Activated CD8-positive, alpha-beta memory T cell treated with anti-CD3 and anti-CD28 coated beads for 4 hours (primary cell): ENCODE results near the gene RBCK1.
"Not testable (repeated sequence)": the region's sequence is repeated elsewhere in the genome, so short reads cannot be mapped to it uniquely, and the experiment has no call there.

ENCODE experiments used
- DNase-seq, 2 donors: peaks; one replicate each; pipeline ENCODE4 v3.0.0-alpha.2; 2020; ENCODE audit warnings: low read depth in 2 of 2

RBCK1 gene

DNA sequence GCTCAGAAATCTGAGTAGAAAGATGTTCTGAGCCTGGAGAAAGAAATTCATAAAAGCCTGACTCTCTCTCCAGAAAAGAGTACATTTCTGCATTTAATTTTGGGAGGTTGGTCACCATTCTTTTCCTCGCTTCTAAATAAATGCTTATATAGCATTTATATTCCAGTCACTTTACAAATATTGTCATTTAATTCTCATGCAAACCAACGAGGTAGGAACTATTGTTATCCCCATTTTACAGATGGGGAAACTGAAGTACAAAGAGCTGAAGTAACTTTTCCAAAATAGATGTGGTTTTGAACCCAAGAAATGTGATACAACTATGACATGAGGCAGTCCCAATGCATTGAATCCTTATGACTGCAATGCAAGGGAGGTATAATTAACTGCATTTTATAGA lies 32.0 kb upstream of the RBCK1 start:
- DNase-seq: no peak

DNA sequence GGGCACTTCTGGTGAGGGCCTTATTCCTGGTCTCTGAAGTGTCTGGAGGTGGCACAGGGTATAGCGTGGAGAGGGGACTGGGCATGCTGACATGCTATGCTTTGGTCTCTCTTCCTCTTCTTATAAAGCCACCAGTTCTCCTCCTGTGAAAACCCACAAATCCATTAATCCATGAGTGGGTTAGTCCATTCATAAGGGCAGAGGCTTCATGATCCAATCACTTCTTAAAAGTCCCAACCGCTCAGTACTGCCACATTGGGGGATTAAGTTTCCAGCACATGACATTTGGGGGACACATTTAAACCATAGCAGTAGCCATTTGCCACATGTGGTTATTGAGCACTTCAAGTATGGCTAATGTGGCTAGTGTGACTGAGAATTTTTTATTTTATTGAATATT lies 31.3 kb upstream of the RBCK1 start:
- DNase-seq: no peak

DNA sequence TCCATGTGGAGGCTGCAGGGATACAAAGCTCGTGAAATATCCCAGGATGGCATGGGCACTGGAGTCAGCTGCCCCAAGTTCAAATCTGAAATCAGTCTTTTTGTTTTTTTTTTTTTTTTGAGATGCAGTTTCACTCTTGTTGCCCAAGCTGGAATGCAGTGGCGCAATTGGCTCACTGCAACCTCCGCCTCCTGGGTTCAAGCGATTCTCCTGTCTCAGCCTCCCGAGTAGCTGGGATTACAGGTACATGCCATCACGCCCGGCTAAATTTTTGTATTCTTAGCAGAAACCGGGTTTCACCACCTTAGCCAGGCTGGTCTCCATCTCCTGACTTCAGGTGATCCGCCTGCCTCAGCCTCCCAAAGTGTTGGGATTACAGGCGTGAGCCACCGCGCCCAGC lies 30.5 kb upstream of the RBCK1 start:
- DNase-seq: not testable (repeated sequence)

DNA sequence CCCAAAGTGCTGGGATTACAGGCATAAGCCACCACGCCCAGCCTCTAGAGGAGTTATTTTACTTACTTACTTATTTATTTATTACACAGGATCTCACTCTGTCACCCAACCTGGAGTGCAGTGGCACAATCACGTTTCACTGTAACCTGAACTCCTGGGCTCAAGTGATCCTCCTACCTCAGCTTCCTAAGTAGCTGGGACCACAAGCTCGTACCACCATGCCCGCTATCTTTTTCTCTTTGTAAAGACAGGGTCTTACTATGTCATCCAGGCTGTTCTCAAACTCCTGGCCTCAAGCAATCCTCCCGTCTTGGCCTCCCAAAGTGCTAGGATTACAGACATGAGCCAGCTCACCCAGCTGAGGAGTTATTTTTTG lies 29.1 kb upstream of the RBCK1 start:
- no peak for DNase-seq

DNA sequence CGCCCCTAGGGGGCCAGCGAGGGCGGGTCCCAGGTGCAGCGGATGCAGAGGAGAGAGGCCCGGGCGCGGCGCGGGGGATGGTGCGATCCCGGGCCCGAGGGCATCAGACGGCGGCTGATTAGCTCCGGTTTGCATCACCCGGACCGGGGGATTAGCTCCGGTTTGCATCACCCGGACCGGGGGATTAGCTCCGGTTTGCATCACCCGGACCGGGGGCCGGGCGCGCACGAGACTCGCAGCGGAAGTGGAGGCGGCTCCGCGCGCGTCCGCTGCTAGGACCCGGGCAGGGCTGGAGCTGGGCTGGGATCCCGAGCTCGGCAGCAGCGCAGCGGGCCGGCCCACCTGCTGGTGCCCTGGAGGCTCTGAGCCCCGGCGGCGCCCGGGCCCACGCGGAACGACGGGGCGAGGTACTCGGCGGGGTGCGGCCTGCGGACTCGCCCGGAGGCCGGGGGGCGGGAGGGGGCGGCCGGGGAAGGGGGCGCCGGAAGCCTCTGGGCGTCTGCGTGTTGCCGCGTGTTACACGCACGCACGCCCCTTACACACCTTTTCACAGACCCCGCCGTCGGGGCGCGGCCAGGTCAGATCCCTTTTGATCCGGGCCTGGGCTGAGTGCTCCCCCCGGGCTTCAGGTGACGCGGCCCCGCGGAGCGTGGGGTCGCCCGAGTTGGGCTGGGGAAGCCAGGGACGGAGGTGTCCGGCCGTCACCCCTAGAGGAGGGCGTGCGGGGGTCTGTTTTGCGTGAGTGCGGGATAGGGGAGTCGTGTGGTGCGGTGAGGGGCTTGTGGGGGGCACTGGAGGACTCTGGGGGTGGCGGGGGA lies 27.1 kb upstream of the RBCK1 start:
- peak; percentile 13 to 19 for DNase-seq

DNA sequence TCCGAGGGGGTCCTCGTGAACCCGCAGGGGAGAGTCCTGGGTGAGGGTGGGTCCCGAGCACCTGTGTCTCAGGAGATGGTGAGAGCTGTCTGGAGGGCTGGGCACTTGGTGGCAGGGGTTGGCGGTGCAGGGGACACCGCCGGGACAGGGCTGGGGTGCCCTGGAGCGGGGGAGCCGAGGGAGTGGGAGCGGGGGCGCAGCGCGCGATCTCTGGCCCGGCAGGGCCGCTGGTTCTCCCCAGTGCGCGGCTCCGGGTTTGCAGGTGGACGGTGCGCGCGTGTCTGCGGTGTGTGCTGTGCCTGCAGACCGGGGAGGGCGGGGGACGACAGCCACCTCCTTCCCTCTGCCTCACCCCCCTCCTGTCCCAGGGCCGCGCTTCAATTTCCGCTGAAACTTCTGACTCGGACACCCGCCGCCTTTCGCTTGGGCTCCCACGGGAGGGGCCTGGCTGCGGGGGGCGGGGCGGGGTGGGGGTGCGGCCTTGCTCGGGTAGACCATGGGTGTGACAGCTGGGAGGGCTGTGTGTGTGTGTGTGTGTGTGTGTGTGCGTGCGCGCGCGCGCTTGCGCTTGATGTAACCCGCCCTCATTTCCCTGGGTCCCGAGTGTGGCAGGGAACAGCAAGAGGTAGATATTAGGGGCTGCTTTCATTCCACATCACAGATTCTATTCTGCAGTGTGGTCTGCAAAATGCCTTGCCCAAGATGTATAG lies 26.4 kb upstream of the RBCK1 start:
- peak; percentile 54 for DNase-seq

DNA sequence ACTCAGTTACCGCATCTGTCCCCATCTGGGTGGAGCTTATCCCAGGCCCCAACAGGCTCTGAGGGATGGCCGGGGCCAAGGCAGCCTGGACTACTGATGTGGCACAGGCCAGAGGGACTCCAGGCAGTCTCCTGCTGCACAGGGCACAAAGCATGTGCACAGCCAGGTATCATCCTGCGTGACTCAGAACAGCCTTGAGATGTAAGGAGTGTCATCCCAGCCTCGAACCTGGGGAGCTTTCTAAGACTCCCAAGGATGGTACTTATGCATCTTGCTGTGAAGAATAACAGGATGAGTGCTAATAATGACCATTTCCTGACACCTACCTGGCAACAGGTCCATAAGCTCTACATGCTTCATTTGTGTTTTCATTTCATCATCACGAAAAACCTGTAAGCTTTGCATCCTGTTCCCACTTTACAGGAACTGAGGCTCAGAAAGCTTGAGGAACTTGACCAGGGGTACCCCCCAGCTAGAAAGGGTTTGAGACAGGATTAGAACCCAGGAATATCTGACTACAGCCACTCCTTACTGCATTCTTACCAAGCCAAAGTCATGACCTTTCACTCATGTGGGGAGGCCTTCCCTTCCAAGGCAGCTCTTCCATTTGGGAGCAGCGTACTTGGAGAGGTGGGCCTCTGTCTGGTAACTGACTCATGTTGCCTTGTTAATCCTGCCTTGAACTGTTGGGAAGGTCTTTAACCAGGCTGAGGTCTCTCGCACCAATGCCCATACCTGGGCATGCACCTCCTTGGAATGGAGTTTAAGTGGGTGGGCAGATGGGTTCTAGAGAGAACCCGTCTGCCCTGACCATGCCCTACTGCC lies 25.6 kb upstream of the RBCK1 start:
- DNase-seq: no peak

DNA sequence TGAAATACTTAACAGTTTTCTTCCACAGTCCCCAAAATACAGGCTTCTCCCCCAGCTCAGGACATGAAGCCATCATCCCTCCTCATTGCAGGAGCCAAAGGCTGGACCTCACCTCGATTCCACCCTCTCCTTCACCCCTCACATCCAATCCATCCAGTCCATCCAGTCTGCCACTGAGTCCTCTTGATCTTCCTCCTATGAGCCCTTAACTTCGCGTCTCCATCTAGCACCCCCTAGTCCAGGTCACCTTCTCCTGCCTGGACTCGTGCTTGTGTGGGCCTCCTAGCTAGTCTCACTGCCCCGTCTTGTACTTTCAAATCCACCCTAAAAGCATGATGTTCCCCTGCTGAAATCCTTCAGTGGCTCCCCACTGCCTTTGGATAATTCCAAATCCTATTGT lies 24.2 kb upstream of the RBCK1 start:
- DNase-seq: no peak

DNA sequence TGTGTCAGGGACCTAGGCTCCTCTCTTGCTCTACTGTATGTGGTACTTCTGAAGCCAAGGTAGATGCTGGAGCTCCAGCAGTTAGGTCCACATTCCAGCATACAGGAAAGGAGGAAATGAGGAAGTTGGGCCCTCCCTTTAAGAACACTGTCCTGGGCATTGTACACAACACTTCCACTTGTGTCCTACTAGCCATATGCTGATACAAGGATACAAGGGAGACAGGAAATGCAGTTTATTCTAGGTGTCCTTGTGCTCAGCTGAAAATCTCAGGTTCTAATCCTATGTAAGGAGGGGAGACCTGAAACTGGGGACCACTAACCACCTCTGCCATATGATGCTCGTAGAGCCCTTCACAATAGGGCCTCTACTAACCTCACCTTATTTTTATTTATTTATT lies 23.4 kb upstream of the RBCK1 start:
- DNase-seq: no peak

DNA sequence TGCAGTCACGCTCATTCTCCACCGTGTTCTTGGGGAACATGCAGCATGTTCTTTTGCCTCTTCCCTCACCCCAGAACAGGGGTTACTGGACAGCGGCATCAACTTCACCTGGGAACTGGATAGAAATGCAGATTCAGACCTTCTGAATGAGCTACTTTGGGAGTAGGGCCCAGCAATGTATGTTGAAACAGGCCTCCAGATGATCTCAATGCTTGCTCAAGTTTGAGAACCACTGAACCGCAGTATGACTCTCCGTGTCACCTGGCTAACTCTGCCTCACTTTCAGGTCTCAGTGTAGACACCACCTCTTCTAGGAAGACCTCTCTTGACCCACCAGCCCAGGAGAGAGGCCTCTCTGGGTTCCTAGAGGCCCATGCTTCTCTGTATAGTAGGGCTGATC lies 22.7 kb upstream of the RBCK1 start:
- no peak for DNase-seq

DNA sequence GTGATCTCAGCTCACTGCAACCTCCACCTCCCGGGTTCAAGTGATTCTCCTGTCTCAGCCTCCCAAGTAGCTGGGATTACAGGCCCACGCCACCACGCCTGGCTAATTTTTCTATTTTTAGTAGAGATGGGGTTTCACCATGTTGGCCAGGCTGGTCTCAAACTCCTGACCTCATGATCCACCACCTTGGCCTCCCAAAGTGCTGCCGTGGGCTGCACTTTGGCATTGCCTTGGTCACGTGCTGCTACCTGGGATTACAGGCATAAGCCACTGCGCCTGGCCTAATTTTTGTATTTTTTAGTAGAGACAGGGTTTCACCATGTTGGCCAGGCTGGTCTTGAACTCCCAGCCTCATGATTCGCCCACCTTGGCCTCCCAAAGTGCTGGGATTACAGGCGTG lies 21.5 kb upstream of the RBCK1 start:
- DNase-seq: not testable (repeated sequence)

DNA sequence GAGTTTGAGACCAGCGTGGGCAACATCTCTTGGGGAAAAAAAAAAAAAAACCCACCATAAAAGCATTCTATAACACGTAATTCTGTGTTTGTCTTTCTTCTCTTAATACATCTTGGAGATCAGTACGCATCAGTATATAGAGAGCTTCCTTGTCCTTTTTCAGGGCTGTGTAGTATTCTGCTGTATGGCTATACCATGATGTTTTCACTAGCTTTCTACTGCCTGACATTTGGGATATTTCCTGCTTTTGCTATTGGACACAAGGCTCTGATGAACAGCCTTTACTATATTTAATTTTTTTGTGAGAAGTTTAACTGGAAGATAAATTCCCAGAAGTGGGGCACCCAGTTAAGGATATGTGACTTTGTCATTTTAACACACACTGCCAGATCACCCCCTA lies 20.6 kb upstream of the RBCK1 start:
- DNase-seq: no peak

DNA sequence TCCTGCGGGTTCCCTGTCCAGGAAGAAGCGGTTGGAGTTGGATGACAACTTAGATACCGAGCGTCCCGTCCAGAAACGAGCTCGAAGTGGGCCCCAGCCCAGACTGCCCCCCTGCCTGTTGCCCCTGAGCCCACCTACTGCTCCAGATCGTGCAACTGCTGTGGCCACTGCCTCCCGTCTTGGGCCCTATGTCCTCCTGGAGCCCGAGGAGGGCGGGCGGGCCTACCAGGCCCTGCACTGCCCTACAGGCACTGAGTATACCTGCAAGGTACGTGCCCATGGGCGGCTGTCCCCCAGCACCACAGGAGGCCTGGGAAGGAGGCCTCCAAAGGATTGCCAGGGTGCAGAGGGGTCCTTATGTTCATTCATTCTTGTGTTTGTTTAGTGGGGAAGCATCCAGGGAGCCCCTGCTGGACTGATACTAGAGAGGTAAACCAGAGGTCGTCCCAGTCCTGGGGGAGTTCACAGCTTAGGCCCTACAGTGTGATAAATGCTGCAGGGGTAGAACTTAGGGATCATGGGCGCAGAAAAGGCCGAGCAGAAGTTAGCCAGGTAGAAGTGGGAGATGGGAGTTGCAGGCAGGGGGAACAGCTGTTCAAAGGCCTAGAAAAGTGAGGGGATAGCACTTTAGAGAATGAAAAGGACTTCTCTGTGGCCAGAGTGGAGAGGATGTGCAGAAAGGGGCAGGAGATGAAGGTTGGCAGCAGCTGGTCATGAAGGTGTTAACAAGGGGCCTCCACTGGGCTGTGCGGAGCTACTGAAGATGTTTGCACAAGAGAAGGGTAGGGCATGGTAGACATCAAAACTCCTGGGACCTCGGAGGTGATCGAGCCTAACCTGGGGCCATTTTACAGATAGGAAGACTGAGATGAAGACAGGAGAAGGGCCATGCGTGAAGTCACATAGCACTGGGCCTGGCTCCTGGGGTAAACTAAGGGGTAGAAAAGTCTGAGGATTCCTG lies 19.8 kb upstream of the RBCK1 start:
- DNase-seq: no peak

DNA sequence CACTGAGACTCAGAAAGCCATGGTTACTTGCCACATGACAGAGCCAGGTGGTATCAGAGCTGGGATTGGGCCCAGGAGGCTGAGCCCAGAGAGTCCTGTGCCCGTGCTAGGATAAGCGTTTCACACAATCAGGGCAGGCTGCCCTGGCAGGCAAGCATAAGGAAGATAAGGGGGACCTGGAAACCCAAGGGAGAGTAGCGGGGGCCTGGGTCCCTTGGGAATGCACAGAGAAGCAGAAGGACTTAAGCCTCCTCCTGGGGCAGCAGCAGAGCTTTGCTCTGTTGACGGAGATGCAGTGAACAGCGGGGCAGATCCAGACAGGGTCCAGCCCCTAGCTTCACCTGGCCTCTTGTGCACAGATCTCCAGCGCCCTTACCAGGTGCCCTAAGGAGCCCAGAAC lies 18.9 kb upstream of the RBCK1 start:
- DNase-seq: no peak

DNA sequence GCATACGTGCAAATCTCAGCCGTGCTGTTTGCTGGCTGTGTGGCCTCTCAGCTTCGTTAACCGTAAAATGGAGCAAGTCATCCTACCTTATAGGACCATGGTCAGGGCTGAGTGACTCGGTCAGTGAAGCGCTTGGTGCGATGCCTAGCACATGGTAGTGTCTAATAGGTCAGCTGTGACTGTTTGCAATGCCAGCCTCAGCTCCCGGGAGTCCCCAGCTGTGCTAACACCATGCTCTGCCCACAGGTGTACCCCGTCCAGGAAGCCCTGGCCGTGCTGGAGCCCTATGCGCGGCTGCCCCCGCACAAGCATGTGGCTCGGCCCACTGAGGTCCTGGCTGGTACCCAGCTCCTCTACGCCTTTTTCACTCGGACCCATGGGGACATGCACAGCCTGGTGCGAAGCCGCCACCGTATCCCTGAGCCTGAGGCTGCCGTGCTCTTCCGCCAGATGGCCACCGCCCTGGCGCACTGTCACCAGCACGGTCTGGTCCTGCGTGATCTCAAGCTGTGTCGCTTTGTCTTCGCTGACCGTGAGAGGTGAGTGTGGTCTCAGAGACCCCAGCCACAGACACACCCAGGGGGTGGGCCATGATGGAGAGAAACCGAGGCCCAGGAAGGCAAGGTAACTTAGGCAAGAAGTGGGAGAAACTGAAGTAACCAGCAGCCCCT lies 16.9 kb upstream of the RBCK1 start:
- DNase-seq: no peak

DNA sequence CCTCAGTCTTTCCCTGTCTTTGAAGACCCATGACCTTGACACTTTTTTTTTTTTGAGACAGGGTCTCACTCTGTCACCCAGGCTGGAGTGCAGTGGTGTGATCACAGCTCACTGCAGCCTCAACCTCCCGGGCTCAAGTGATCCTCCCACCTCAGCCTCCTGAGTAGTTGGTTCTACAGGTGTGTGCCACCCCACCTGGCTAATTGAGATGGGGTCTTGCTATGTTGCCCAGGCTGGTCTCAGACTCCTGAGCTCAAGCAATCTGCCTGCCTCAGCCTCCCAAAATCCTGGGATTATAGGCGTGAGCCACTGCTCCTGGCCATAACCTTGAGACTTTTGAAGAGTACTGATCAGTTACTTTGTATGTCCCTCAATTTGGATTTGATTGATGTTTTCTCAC lies 14.8 kb upstream of the RBCK1 start:
- DNase-seq: not testable (repeated sequence)

DNA sequence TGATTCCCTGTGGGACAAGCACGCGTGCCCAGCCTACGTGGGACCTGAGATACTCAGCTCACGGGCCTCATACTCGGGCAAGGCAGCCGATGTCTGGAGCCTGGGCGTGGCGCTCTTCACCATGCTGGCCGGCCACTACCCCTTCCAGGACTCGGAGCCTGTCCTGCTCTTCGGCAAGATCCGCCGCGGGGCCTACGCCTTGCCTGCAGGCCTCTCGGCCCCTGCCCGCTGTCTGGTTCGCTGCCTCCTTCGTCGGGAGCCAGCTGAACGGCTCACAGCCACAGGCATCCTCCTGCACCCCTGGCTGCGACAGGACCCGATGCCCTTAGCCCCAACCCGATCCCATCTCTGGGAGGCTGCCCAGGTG lies 11.9 kb upstream of the RBCK1 start:
- DNase-seq: no peak

DNA sequence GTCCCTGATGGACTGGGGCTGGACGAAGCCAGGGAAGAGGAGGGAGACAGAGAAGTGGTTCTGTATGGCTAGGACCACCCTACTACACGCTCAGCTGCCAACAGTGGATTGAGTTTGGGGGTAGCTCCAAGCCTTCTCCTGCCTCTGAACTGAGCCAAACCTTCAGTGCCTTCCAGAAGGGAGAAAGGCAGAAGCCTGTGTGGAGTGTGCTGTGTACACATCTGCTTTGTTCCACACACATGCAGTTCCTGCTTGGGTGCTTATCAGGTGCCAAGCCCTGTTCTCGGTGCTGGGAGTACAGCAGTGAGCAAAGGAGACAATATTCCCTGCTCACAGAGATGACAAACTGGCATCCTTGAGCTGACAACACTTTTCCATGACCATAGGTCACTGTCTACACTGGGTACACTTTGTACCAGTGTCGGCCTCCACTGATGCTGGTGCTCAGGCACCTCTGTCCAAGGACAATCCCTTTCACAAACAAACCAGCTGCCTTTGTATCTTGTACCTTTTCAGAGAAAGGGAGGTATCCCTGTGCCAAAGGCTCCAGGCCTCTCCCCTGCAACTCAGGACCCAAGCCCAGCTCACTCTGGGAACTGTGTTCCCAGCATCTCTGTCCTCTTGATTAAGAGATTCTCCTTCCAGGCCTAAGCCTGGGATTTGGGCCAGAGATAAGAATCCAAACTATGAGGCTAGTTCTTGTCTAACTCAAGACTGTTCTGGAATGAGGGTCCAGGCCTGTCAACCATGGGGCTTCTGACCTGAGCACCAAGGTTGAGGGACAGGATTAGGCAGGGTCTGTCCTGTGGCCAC lies 11.3 kb upstream of the RBCK1 start:
- no peak for DNase-seq

DNA sequence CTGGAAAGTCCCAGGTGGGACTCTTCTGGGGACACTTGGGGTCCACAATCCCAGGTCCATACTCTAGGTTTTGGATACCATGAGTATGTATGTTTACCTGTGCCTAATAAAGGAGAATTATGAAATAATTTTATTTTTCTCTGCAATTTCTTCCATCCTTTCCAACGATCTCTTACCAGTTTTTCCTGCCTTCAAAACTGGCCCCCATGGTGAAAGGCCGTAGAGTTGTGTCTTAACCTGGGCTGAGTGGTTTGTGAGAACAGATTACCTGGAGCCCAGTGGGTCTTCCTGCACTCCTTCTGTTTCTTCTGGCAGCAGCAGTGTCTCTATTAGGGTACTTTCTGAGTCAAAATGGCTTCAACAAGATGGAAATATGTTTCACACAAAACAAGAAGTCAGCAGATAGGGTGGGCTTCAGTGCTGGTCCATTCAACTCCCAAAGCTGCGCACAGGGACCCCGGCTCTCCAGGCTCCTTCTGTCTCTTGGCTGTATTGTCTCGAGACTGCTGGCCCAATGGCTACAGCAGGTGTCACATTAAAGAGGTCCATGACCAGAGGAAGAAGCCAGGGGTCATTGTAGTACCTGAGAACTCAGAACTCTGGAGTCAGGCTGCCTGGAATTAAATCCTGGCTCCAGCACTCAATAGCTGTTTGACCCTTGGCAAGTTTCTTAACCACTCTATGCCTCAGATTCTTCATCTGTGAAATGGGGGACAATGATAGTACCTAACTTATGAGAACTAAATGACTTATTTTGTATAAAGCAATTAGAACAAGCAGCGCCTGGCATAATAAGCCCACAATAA lies 10.5 kb upstream of the RBCK1 start:
- no peak for DNase-seq
